ENCODE results near the gene MED10.

- no peak for TF ChIP-seq CTCF (IDR thresholded peaks at IDR 0.05; ENCODE audit: low read length)
- TF ChIP-seq EZH2 (IDR thresholded peaks at IDR 0.05; ENCODE audit: borderline replicate concordance, low read length), result no peak
Observed at GRCh38 chr5:6355294-6355693, 23.1 kb downstream of the MED10 start.
